ENCODE results near the gene RNU6-1.

Gene RNU6-1

DNA sequence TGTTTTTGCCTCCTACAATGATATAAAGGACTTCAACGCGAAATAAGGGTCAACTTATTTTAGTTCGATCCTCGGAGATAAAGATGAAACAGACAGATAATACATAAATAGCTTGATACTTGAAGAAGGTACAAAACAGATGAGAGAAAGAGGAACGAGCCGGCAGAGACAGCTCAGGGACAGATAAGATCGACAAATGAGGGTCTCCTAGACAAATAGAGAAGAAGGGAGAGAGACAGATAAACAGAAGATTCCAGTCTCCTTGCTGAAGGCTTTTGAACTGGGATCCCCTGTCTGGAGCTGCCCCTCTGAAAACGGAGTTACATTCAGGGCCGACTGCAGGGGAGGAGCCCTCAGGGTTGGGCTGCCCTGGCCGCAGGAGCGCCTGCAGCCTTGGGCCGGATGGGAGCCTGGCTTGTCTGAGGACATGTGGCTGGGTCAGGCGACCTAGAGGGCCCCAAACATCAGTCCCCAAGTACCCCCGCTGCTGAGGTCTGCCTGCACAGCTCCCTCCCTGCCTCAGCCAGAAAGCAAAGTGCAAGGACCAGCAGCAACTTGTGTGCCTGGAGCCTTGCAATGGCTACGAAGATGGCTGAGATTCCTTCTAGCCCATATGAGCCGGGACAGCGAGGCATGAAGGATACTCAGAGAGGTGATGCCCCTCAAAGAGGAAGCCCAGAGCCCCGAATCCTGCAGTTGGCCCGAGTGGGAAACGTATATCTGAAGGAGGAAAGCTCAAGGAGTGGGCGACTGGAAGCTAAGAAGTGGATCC, 15.5 kb downstream of the RNU6-1 start:
- H3K9me3 ChIP-seq (ENCODE audit: low read length) = no peaks in the 10 kb centered on the region
- peaks cover 66 to 97% of the 10 kb centered on the region in 2 donors for H3K27me3 ChIP-seq (ENCODE audit: control insufficient read depth in 1 of 2, insufficient read depth in 2 of 2, low read length in 2 of 2)
- no peak overlapping the region for H3K9ac ChIP-seq (ENCODE audit: low read length)
- no peak overlapping the region for H3K4me3 ChIP-seq (ENCODE audit: low read depth in 1 of 2, low read length in 2 of 2)
- no peak overlapping the region for H3K27ac ChIP-seq (ENCODE audit: low read depth, low read length)
- H3K36me3 ChIP-seq (ENCODE audit: insufficient read depth, low read length) = no peaks in the 10 kb centered on the region
- peaks cover 16% of the 10 kb centered on the region for H3K4me1 ChIP-seq (ENCODE audit: insufficient read depth, low read length)

DNA sequence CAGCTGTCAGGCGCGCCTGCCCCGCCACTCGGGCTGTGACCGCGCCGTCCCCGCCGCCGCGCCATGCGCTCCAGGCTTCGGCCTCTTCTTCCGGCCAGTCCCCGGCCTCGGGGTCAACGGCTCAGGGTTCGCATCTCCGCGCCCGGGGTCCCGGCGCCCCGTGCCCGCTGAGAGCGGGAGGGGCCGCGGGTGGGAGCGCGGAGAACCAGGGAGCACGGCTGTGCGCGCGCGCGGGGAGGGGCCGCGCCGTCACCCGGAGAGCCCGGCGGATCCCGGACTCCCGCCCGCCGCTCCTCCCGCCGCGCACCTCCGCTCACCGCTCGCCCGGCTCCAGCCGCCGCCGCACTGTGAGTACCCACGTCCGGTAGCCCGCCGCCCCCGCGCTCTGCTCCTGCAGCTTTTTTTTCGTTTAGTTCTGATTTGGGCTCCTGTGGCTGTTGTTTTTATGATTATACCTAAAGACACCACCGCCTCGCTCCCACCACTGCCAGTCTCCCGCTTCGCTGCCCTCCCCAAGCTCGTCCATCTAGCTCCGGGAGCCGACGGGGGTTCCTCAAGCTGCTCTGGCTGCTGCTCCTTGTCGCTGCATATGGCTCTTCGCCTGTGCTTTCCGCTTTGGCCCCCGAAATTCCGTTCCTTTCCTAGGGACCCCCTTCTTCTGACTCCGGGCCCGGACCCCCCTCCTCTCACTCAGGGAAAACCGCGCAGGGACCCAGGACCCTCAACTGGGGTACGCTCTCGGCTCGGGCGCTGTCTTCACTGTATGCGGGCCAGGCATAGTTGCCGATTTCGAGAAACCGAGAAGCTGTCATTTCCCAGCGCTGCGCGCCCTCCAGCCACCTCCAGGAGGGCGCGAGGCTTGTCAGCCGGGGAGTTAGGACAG, 16.3 kb downstream of the RNU6-1 start:
- Histone ChIP-seq H3K9me3 (ENCODE audit: low read length) (no peaks in the 10 kb centered on the region), H3K9ac (ENCODE audit: low read length) (no peak overlapping the region), H3K4me1 (ENCODE audit: insufficient read depth, low read length) (peaks cover 16% of the 10 kb centered on the region), H3K4me3 (ENCODE audit: low read depth in 1 of 2, low read length in 2 of 2) (no peak overlapping the region), H3K27ac (ENCODE audit: low read depth, low read length) (no peak overlapping the region), H3K27me3 (ENCODE audit: control insufficient read depth in 1 of 2, insufficient read depth in 2 of 2, low read length in 2 of 2) (peaks cover 61 to 92% of the 10 kb centered on the region in 2 donors), H3K36me3 (ENCODE audit: insufficient read depth, low read length) (no peaks in the 10 kb centered on the region)

DNA sequence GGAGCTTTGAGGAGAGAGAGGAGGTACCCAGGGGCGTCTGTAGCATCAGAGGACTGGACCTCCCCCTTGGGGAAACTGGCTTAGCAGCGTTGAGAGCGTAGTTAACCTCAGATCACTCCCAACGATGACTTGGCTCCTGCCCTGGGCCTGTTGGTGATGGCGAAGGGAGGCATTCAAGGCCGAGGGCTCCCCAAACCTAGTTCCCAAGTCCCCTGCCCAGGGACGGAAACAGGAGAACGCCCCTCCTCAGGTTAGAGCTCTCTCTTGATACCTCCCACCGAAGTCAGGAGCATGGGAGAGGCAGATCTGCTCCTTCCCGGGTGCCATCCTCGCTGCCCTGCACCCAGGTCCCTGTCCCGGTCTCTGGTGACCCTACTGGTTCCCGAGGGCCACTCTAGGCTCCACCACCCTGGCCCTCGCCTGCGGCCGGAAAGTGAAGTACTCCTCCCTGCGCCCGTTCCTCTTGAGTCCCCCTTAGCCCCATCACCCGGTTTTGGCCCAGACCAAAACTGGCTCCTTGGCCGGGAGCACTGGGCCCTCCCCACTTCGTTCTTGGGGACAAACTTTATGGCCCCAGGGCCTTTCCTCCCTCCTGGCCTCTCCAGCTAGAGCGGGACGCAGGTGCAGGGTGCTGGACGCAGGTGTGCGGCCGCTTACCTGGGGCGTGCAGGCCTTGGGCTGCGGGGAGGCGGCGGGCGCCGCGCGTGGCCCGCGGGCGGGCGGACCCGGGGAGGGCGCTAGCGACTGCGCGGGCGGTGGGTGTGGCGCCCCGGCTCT, 17.1 kb downstream of the RNU6-1 start:
- peaks cover 60 to 83% of the 10 kb centered on the region in 2 donors for H3K27me3 ChIP-seq (ENCODE audit: control insufficient read depth in 1 of 2, insufficient read depth in 2 of 2, low read length in 2 of 2)
- H3K4me1 ChIP-seq (ENCODE audit: insufficient read depth, low read length) = peaks cover 16% of the 10 kb centered on the region
- H3K9ac ChIP-seq (ENCODE audit: low read length) = no peak overlapping the region
- H3K4me3 ChIP-seq (ENCODE audit: low read depth in 1 of 2, low read length in 2 of 2) = no peak overlapping the region
- no peaks in the 10 kb centered on the region for H3K9me3 ChIP-seq (ENCODE audit: low read length)
- H3K36me3 ChIP-seq (ENCODE audit: insufficient read depth, low read length) = no peaks in the 10 kb centered on the region
- no peak overlapping the region for H3K27ac ChIP-seq (ENCODE audit: low read depth, low read length)

DNA sequence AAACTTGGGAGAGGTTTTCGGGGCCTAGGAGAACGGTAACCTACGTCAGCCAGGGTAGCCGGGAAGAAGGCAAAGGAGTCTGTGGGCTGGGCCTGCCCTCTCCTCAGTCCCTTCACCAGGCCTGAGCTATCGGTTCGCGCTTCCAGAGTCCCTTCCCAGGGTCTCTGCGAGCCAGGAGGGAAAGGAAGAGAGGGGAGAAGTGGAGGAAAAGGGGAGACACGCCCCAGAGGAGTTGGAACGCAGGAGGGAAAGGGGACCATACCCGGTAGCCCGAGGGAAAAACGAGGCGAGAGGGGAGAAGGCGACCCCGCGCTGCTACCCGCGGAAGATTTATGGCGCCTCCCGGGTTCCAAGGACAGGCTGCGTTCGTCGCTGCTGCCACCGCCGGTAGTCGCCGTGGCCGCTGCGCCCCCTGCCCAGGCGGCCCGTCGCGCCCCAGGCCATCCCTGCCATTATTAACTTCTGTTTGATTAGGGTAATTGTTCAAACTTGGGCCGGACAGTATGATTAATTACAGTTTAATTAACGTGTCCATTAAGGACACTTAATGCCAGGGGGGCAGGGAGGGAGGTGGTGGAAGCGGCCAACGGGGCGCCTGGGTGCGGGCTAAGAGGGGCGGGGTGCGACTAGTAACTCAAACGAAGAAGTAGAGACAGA, 17.9 kb downstream of the RNU6-1 start:
- H3K4me1 ChIP-seq (ENCODE audit: insufficient read depth, low read length) = peaks cover 16% of the 10 kb centered on the region
- H3K4me3 ChIP-seq (ENCODE audit: low read depth in 1 of 2, low read length in 2 of 2) = no peak overlapping the region
- H3K36me3 ChIP-seq (ENCODE audit: insufficient read depth, low read length) = no peaks in the 10 kb centered on the region
- no peak overlapping the region for H3K9ac ChIP-seq (ENCODE audit: low read length)
- no peak overlapping the region for H3K27ac ChIP-seq (ENCODE audit: low read depth, low read length)
- no peaks in the 10 kb centered on the region for H3K9me3 ChIP-seq (ENCODE audit: low read length)
- peaks cover 60 to 75% of the 10 kb centered on the region in 2 donors for H3K27me3 ChIP-seq (ENCODE audit: control insufficient read depth in 1 of 2, insufficient read depth in 2 of 2, low read length in 2 of 2)

DNA sequence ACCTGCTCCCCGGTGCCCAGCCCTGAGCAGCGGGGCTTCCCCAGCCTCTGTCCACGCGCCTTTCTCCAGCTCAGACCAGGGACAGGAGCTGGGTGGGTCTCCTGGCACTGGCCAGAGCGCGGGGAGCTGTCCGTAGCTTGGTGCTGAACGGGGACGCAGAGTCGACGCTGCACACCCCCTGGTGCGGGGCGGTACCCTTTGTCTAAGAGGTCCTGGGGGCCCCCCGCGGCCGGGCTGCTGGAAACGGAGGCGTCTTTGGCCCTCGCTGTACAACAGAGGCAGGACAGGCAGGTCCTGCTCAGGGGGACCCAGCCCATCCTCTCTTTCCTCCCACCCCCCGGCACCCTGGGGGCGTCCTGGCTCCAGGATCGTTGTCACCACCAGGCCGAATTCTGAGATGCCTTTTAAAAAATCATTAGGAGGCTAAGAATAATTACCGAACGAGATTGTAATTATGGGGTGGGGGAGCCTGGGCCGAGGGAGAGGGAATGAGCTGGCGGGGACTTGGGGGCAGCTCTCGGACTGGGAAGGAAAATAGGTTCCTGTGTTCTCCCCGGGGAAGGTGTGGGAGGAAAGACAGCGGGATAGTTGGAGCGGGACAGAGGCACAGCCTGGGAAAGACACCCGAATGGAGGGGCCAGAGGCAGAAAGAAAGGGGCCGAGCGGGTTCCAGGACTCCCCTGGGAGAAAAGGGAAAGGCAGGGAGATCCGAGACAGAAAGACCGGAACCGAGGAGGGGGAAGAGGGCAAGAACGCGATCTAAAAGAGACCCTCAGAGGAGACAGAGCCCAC, 18.7 kb downstream of the RNU6-1 start:
- no peaks in the 10 kb centered on the region for H3K36me3 ChIP-seq (ENCODE audit: insufficient read depth, low read length)
- H3K27me3 ChIP-seq (ENCODE audit: control insufficient read depth in 1 of 2, insufficient read depth in 2 of 2, low read length in 2 of 2) = peaks cover 57 to 68% of the 10 kb centered on the region in 2 donors
- H3K4me3 ChIP-seq (ENCODE audit: low read depth in 1 of 2, low read length in 2 of 2) = no peak overlapping the region
- H3K27ac ChIP-seq (ENCODE audit: low read depth, low read length) = no peak overlapping the region
- H3K4me1 ChIP-seq (ENCODE audit: insufficient read depth, low read length) = peaks cover 16% of the 10 kb centered on the region
- H3K9ac ChIP-seq (ENCODE audit: low read length) = no peak overlapping the region
- H3K9me3 ChIP-seq (ENCODE audit: low read length) = no peaks in the 10 kb centered on the region

DNA sequence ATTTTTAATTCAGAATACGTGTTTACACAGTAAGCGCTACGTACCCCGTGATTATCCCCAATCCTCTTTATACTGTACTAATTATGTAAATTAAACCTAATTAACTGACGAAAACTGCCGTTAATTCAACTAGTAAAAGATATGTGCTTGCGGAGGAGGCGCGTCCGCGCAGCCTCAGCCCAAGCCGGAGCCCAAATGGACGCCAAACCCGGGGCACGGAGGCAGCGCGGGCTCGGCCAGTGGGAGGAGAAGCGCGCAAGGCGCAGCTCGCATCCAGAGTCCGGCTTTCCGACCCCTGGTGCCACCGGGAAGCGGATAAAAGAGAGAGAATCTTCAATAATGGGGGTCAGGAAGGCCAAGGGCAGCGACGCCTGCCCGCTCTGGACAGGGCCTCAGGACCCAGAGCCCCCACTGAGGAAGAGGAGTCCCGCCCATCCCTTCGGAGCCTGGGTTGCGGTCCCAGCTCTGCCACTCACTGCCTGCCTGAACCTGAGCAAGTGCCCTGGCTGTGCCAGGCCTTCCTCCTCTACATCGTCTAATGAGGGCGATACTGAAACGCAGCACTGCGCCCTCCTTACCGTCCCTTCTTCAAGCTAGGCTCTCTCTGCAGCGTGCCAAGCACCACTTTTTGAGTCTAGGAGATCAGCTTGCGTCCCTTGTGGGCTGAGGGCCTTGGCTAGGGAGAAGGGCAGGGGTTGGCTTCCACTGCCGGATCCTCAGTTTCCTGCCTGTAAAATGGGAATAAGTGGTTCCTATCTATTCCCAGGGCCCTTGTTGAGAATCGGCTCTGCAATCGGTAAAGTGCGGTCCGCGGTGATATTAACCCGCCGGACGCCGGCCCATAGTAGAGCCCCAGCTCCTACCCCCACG, 19.5 kb downstream of the RNU6-1 start:
- no peaks in the 10 kb centered on the region for H3K9me3 ChIP-seq (ENCODE audit: low read length)
- peaks cover 49 to 60% of the 10 kb centered on the region in 2 donors for H3K27me3 ChIP-seq (ENCODE audit: control insufficient read depth in 1 of 2, insufficient read depth in 2 of 2, low read length in 2 of 2)
- H3K4me1 ChIP-seq (ENCODE audit: insufficient read depth, low read length) = peaks cover 10% of the 10 kb centered on the region
- no peak overlapping the region for H3K27ac ChIP-seq (ENCODE audit: low read depth, low read length)
- no peak overlapping the region for H3K9ac ChIP-seq (ENCODE audit: low read length)
- no peak overlapping the region for H3K4me3 ChIP-seq (ENCODE audit: low read depth in 1 of 2, low read length in 2 of 2)
- no peaks in the 10 kb centered on the region for H3K36me3 ChIP-seq (ENCODE audit: insufficient read depth, low read length)

DNA sequence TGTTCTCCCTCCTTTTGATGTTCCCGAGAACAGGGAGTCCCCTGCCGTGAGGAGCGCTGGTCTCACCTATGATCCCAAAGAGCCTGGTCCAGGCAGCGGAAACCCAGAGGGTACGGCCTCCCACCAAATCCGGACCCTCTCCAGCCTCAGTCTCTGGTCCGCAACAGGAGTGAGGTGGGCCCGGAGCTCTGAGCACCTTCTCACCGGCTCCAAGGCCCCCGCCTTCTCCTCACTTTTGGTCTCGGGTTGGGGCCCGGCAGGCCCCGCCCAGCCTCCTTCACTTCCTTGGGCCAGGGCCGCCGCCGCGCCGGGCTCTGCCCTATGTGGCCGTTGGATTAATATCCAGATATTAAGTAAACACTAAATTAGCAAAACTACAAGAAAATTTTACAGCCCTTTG, 20.2 kb downstream of the RNU6-1 start:
- Histone ChIP-seq H3K27me3 (ENCODE audit: control insufficient read depth in 1 of 2, insufficient read depth in 2 of 2, low read length in 2 of 2) (peaks cover 46 to 54% of the 10 kb centered on the region in 2 donors), H3K9me3 (ENCODE audit: low read length) (no peaks in the 10 kb centered on the region), H3K9ac (ENCODE audit: low read length) (no peak overlapping the region), H3K4me1 (ENCODE audit: insufficient read depth, low read length) (peaks cover 6% of the 10 kb centered on the region), H3K27ac (ENCODE audit: low read depth, low read length) (no peak overlapping the region), H3K36me3 (ENCODE audit: insufficient read depth, low read length) (no peaks in the 10 kb centered on the region), H3K4me3 (ENCODE audit: low read depth in 1 of 2, low read length in 2 of 2) (no peak overlapping the region)

DNA sequence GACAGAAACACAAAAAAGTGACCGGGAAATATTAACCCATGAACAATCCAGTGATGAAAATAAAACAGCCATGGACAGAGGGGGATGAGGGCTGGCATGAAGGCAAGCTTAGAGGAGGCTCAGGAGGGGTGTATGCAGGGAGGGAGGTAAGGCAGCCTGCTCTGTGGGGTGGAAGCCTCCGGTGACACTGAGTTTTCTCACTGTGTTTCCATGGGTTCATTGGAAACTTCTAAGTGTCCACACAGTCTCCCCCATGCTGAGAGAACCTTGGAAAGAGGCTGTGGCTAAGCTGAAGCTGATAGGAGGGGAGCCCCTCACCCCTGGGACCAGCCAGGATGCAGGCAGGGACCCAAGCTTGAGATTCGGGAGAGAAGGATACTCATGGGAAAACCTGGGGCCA, 21.4 kb downstream of the RNU6-1 start:
- no peak overlapping the region for H3K4me3 ChIP-seq (ENCODE audit: low read depth in 1 of 2, low read length in 2 of 2)
- no peaks in the 10 kb centered on the region for H3K36me3 ChIP-seq (ENCODE audit: insufficient read depth, low read length)
- H3K27me3 ChIP-seq (ENCODE audit: control insufficient read depth in 1 of 2, insufficient read depth in 2 of 2, low read length in 2 of 2) = peaks cover 36 to 42% of the 10 kb centered on the region in 2 donors
- H3K9me3 ChIP-seq (ENCODE audit: low read length) = no peaks in the 10 kb centered on the region
- no peak overlapping the region for H3K27ac ChIP-seq (ENCODE audit: low read depth, low read length)
- H3K4me1 ChIP-seq (ENCODE audit: insufficient read depth, low read length) = peaks cover 5% of the 10 kb centered on the region
- no peak overlapping the region for H3K9ac ChIP-seq (ENCODE audit: low read length)

DNA sequence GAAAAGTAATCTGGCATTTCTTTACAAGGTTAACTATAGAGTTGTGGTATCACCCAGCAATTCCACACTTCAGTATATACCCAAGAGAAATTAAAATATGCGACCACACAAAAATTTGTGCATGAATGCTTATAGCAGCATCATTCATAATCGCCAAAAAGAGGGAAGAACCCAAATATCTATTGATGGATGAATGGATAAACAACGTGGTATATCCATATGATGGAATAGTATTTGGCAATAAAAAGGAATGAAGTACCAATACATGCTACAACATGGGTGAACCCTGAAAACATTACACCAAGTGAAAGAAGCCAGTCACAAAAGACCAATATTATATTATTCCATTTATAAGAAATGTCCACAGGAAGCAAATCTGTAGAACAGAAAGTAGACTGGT, 23.2 kb downstream of the RNU6-1 start:
- H3K9me3 ChIP-seq (ENCODE audit: low read length) = no peaks in the 10 kb centered on the region
- H3K36me3 ChIP-seq (ENCODE audit: insufficient read depth, low read length) = no peaks in the 10 kb centered on the region
- H3K27me3 ChIP-seq (ENCODE audit: control insufficient read depth in 1 of 2, insufficient read depth in 2 of 2, low read length in 2 of 2) = peaks cover 26% of the 10 kb centered on the region in 2 donors
- peaks cover 5% of the 10 kb centered on the region for H3K4me1 ChIP-seq (ENCODE audit: insufficient read depth, low read length)
- no peak overlapping the region for H3K4me3 ChIP-seq (ENCODE audit: low read depth in 1 of 2, low read length in 2 of 2)
- no peak overlapping the region for H3K27ac ChIP-seq (ENCODE audit: low read depth, low read length)
- no peak overlapping the region for H3K9ac ChIP-seq (ENCODE audit: low read length)
